GM21529 (cell line): ENCODE results near the gene METTL2A.
"Not testable (repeated sequence)": the region's sequence is repeated elsewhere in the genome, so short reads cannot be mapped to it uniquely, and the experiment has no call there.

Experiments
- ATAC-seq: cut with Tn5 transposase; IDR thresholded peaks from one replicate; pipeline ENCODE4 v1.9.1; 2021; ENCODE audit not compliant: unreplicated experiment

METTL2A gene

GRCh38 chr17:62471380-62471880 lies 47.7 kb downstream of the METTL2A start:
- not testable (repeated sequence) for ATAC-seq

DNA sequence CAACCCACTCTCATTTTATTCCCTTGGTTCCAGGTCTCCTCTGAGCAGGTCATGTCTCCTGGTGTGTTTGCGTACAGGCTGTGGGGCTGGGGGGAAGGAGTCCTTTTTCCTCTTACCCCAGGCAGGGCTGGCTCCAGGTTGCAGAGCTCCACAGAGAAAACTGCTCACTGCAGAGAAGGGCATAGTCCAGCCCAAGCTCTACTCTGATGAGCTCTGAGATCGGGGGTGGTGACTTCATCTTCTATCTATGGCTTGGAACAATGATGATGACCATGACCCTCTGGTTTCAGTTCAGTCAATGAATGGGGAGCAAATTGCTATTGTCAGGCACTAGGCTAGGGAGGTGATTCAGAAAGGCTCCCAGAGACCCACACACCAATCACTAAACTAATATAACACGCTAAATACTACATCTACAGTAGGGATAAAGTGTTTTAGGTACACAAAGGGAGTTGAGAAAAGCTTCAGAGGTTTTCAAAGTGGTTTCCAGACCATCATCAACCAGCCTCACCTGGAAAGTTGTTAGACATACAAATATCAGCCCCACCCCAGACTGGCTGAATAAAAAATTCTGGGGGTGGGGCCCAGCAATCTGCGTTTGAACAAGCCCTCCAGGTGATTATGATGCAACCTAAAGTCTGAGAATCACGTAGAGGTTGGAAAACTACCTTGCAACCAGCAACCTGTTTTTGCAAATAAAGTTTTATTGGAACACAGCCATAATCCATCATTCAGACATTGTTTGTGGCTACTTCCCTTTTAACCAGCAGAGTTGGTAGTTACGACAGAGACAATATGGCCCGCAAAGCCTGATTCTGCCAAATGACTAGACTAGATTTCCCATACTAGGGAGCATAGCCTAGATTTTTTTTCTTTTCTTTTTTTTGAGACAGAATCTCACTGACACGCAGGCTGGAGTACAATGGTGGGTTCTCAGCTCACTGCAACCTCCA lies 49.6 kb downstream of the METTL2A start:
- not testable (repeated sequence) for ATAC-seq

GRCh38 chr17:62477111-62477510 lies 53.4 kb downstream of the METTL2A start:
- not testable (repeated sequence) for ATAC-seq

DNA sequence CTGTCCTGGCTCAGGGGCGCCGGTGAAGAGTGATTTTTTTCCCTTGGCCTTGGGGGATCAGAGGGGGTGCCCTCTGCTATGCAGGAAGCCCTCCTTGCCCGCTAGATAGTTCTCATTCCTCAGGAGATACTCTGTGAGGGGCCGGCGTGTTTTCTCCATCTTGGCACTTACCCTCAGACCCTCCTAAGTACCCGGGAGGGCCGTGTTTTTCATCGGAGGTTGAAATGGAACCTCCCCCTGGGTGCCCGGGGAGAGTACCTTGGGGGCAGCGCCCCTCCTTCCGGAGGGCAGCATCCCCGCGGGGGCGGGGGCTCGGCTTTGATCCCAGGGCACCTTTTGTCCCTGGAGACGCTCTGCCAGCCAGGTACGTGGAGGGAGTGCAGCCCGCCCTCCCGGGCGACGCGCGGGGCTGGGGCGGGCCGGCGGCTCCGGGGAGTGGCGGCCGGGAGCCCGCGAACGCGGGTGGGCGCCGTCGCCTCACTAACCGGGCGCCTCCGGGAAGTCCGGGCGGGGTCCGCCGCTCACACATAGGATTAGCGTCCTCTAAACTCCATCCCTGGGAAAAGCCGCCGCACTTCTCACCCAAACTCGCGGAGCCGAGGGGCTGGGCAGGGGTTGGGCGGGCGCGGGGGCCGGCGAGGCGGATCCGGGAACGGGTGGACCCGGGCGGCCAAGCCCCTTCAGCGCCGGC lies 54.2 kb downstream of the METTL2A start:
- ATAC-seq, result peak; percentile 15

- peak; percentile 71 for ATAC-seq
Observed at GRCh38 chr17:62478424-62478879, 54.8 kb downstream of the METTL2A start, which contains the start of gene TLK2. TSS of gene TLK2 (plus strand) at chr17:62478825. CDS start at chr17:62481126, 2,301 bp downstream.

DNA sequence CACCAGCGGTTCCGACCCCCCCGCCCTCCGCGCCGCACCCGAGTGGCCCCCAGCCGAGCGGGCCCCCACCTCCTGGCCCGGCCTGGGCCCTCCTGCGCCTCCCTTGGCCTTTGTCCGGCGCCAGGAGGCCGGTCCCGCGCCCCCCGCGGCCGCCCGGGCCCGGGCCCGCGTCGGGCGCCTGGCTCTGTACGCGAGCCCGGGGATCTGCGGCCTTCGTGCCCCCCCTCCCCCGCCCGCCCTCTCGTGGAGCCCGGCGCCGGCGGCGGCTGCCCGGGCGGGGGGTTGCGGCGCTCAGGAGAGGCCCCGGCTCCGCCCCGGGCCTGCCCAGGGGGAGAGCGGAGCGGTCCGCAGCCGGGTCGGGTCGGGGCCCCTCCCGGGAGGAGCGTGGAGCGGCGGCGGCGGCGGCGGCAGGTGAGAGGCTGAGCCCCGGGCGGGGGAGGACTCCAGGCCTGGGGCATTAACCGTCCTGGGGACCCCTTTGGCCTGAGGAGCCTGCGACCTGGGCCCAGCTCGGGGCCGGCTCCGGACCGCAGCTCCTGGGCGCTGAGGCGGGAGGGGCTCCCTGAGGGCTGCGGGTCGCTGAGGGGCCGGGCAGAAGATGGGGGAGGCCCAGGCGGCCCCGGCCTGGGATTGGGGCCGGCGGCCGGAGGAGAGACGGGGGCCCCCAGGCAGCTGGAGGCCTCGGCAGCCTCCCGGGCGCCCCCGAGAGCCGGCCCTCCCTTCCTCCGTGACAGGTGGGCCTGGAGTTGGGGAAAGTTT lies 55.4 kb downstream of the METTL2A start:
- ATAC-seq, result peak; percentile 30

GRCh38 chr17:62479639-62480258 lies 56.1 kb downstream of the METTL2A start:
- ATAC-seq, result not testable (repeated sequence)

DNA sequence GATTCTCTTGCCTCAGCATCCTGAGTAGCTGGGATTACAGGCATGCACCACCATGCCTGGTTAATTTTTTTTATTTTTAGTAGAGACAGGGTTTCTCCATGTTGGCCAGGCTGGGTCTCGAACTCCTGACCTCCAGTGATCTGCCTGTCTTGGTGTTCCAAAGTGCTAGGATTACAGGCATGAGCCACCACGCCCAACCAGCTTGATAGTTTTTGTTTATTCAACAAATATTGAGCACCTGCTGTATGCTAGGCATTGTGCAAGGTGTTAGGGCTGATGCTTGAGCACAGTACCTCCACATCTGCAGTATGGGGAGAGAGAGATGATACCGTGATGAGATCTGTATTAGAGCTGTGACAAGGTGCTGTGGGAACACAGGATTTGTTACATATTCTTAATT lies 58.9 kb downstream of the METTL2A start:
- ATAC-seq, result not testable (repeated sequence)

GRCh38 chr17:62490990-62491389 lies 67.3 kb downstream of the METTL2A start:
- ATAC-seq, result not testable (repeated sequence)

GRCh38 chr17:62493049-62493655 lies 69.5 kb downstream of the METTL2A start:
- ATAC-seq, result not testable (repeated sequence)

DNA sequence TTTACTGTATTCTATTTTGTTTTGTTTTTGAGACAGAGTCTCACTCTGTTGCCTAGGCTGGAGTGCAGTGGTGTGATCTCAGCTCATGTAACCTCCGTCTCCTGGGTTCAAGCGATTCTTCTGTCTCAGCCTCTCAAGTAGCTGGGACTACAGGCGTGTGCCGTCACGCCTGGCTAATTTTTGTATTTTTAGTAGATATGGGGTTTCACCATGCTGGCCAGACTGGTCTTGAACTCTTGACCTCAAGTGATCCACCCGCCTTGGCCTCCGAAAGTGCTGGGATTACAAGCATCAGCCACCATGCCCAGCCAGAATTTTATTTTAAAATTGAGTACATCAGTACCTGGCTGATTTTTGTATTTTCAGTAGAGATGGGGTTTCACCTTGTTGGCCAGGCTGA lies 70.4 kb downstream of the METTL2A start:
- ATAC-seq, result not testable (repeated sequence)

DNA sequence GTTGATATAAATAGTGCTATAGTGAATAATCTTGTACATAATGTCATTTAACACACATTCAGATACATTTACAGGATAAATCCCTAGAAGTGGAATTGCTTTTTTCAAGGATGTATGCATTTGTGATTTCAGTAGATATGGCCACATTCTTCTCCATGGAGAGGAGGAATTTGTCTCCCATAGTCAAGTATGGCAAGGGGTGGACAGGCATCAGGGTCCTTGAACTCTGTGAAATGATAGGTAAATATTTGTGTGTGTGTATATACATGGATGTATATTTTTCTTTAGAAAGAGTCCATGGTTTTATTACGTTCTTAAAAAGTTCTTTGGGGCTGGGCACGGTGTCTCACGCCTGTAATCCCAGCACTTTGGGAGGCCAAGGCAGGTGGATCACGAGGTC lies 72.6 kb downstream of the METTL2A start:
- ATAC-seq, result not testable (repeated sequence)

- ATAC-seq, result not testable (repeated sequence)
Observed at GRCh38 chr17:62498796-62499195, 75.1 kb downstream of the METTL2A start.
